ENCODE results near the gene NRN1L. TPM values are rescaled to one million over a fixed set of nuclear protein-coding genes. Genes with fewer than 3 reads are reported as not detected.

Gene NRN1L
- total RNA-seq, 6 experiments from 2014 or later: 0.25 to 0.51 (median 0.38) TPM; not detected in 3

DNA sequence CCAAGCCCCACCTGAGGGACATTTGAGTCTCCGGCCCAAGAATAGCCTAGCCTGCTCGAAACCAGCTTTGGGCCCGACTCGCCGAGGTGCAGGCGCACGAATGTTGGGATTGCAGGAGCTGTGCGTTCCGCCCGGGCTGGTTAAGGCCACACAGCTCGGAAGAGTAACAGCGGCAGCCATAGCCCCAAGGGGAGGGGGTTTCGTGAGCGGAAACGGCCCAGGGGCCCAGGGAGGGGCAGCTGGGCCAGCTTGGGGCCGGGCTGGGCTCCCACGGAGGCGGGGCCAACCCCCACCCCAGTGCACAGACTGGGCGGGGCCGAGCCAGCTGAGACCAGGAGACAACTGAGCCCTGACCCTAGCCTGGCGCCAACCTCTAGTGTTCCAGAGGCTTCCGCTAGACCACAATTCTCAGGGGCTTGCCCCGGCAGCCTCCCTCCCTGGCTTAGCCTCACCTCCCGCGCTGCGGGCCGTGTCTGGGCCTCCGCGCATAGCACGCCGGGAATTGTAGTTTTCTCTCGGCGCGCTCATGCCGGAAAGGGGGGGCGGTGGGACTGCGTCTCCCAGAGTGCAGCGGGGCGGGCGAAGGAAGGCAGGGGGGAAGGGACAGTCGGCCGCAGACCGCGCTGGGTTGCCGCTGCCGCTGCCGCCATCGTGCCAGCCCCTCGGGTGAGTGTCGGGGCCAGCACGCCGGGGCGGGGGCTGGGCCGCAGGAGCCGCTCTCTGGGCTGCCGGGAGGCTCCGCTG, 38.2 kb upstream of the NRN1L start, which contains the start of gene NUTF2:
Gene NUTF2 (plus strand): TSS at position 614 of the 744 bp plus-strand sequence. CDS start 18,198 bp downstream, outside the sequence.
- Mint-ChIP-seq H3K9me3 (no peaks in the 10 kb centered on the region), H3K36me3 (ENCODE audit: low read depth) (peaks cover 6% of the 10 kb centered on the region; the same call in 1 of the 2 replicates), H3K4me1 (ENCODE audit: low read depth) (peaks cover 51% of the 10 kb centered on the region), H3K4me3 (peak within 1 kb of the TSS; percentile 97), H3K27me3 (ENCODE audit: insufficient read depth) (peaks cover 3% of the 10 kb centered on the region; the same call in 1 of the 2 replicates), H3K27ac (peak within 1 kb of the TSS; percentile 96)
- TF ChIP-seq CTCF (IDR thresholded peaks at IDR 0.05): no peak
- peak; percentile 88 for DNase-seq

DNA sequence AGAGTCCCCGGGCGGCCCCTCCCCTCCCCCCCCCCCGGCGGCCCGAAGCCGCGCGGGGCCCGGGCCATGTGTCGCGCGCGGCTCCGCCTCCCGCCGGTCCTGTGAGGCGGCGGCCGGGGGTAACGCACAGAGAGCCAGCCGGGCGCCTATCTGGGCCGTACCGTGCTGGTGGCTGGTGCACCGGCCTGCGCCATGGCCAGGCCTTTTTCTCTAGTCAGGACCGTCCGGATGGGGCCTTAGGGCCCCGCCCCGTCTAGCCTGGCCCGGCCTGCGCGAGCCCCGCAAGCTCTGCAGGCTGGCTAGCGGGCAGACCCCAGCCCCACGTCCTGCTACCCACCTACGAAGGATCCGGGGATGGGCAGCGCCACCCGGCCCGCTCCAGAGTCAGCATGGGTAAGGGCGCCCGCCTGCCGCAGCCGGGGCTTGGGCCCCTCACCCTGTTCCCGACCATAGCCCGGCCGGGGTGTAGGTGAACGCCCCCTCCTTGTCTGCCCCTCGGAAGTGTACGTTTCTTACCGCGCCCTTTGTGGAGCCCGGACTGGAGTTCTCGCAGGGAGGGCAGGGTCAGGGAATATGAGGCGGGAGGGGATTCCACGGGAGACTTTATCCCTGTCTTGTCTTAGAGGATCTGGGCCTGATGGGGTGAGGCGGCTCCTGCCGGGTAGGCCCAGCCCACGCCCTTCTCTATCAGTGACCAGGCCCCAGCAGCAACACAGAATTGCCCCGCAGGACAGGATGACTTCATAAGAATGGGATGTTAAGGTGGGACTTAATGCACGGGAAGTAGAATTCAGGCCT, 37.4 kb upstream of the NRN1L start, which contains the start of gene CENPT:
Gene CENPT (minus strand): TSS at position 630 of the 798 bp plus-strand sequence. CDS start 13,834 bp downstream, outside the sequence.
- peak; percentile 73 for DNase-seq
- no peaks in the 10 kb centered on the region for H3K9me3 Mint-ChIP-seq

DNA sequence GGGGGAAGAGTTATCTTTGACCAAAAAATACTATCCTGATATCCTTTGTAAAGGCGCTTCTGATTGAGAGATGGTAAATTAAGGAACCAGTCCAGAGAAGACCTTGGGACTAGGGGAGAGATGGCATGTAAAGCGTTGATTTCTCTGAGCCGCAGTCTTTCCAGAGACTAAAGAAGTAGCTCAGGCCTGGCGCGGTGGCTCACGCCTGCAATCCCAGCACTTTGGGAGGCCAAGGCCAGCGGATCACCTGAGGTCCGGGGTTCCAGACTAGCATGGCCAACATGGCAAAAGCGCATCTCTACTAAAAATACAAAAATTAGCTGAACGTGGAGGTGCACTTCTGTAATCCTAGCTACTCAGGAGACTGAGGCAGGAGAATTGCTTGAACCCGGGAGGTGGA, 36.6 kb upstream of the NRN1L start:
- Mint-ChIP-seq H3K27me3 (ENCODE audit: insufficient read depth) (peaks cover 3% of the 10 kb centered on the region; the same call in 1 of the 2 replicates), H3K36me3 (ENCODE audit: low read depth) (peaks cover 6% of the 10 kb centered on the region; the same call in 1 of the 2 replicates), H3K4me1 (ENCODE audit: low read depth) (peaks cover 43% of the 10 kb centered on the region), H3K4me3 (peak overlapping the region; percentile 97), H3K27ac (peak overlapping the region; percentile 96), H3K9me3 (no peaks in the 10 kb centered on the region)
- TF ChIP-seq CTCF (IDR thresholded peaks at IDR 0.05): no peak
- DNase-seq: no peak

More for the DNA sequence above, 37.4 kb upstream of the NRN1L start, which contains the start of gene CENPT:
- Mint-ChIP-seq H3K27ac (peak within 1 kb of the TSS; percentile 96), H3K27me3 (ENCODE audit: insufficient read depth) (peaks cover 3% of the 10 kb centered on the region; the same call in 1 of the 2 replicates), H3K4me1 (ENCODE audit: low read depth) (peaks cover 49% of the 10 kb centered on the region), H3K36me3 (ENCODE audit: low read depth) (peaks cover 6% of the 10 kb centered on the region; the same call in 1 of the 2 replicates), H3K4me3 (peak within 1 kb of the TSS; percentile 97)
- 0 out of 2 replicates have a peak, but pooled peaks have one; percentile 8 for TF ChIP-seq CTCF (IDR thresholded peaks at IDR 0.05)

DNA sequence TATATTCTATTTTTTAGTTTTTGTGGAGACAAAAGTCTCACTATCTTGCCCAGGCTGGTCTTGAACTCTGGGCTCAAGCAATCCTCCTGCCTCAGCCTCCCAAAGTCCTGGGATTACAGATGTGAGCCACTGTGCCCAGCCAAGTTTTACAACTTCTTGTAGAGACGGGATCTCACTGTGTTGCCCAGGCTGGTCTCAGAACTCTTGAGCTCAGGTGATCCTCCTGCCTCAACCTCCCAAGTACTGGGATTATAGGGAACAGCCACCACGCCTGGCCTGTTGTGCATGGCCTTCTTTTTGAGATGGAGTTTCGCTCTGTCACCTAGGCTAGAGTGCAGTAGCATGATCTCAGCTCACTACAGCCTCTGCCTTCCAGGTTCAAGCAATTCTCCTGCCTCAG, 31.0 kb upstream of the NRN1L start:
- Mint-ChIP-seq H3K27me3 (ENCODE audit: insufficient read depth) (peaks cover 5% of the 10 kb centered on the region), H3K27ac (no peak overlapping the region), H3K9me3 (no peaks in the 10 kb centered on the region), H3K36me3 (ENCODE audit: low read depth) (peaks cover 4% of the 10 kb centered on the region), H3K4me3 (no peak overlapping the region), H3K4me1 (ENCODE audit: low read depth) (peaks cover 40% of the 10 kb centered on the region)
- TF ChIP-seq CTCF (IDR thresholded peaks at IDR 0.05): no peak
- DNase-seq: no peak

- DNase-seq: no peak
- no peak for TF ChIP-seq CTCF (IDR thresholded peaks at IDR 0.05)
- Mint-ChIP-seq H3K27ac (peak overlapping the region; percentile 100), H3K4me1 (ENCODE audit: low read depth) (peaks cover 43% of the 10 kb centered on the region), H3K36me3 (ENCODE audit: low read depth) (peaks cover 4% of the 10 kb centered on the region; the same call in 1 of the 2 replicates), H3K4me3 (no peak overlapping the region), H3K9me3 (no peaks in the 10 kb centered on the region), H3K27me3 (ENCODE audit: insufficient read depth) (peaks cover 2% of the 10 kb centered on the region; the same call in 1 of the 2 replicates)
Observed at GRCh38 chr16:67855789-67856188, 28.9 kb upstream of the NRN1L start.
